H7 (cell line): Measurements from ENCODE around the gene GREB1. TPM values are rescaled to one million over a fixed set of nuclear protein-coding genes. Genes with fewer than 3 reads are reported as not detected.

Experiments used
- DNase-seq: peaks from one replicate; pipeline ENCODE4 v3.0.0; 2012
- H3K27me3 ChIP-seq: 2 replicates; pipeline ENCODE4 v1.6.0; 2011; ENCODE audit warnings: mild to moderate bottlenecking, low read length; ENCODE audit not compliant: control insufficient read depth, insufficient read depth
- H3K36me3 ChIP-seq: replicated peaks from 2 replicates; pipeline ENCODE4 v1.5.1; 2011; ENCODE audit warnings: low read length; ENCODE audit not compliant: control insufficient read depth, insufficient read depth
- H3K4me3 ChIP-seq: 2 replicates; pipeline ENCODE4 v1.5.1; 2011; ENCODE audit warnings: low read depth, mild to moderate bottlenecking, control low read depth, low read length, moderate library complexity; ENCODE audit not compliant: insufficient read depth
- total RNA-seq: library from RNA; depleted of rRNA; stranded (reverse); fragments of >200 nt; shearing (Covaris generic); gene quantifications from 2 replicates; pipeline ENCODE4 v1.2.3, GENCODE V29; 2014

The GREB1 gene
- total RNA-seq, 1 experiment from 2014 or later: 17.3 TPM

GRCh38 chr2:11554399-11554716 is 20.5 kb downstream of the GREB1 start:
- no peak for DNase-seq
- H3K36me3 ChIP-seq: no peaks in the 10 kb centered on the region
- no peaks in the 10 kb centered on the region for H3K27me3 ChIP-seq
- H3K4me3 ChIP-seq: no peak overlapping the region

- peak; percentile 22 for DNase-seq
- Histone ChIP-seq H3K4me3 (peak overlapping the region; percentile 10; the same call in 1 of the 2 replicates), H3K36me3 (no peaks in the 10 kb centered on the region), H3K27me3 (no peaks in the 10 kb centered on the region)
These were observed 22.4 kb downstream of the GREB1 start for GRCh38 chr2:11556101-11556806.

- no peaks in the 10 kb centered on the region for H3K27me3 ChIP-seq
- no peaks in the 10 kb centered on the region; the same call in 1 of the 2 replicates for H3K36me3 ChIP-seq
- no peak overlapping the region for H3K4me3 ChIP-seq
- DNase-seq: peak; percentile 30
These were observed 24.5 kb downstream of the GREB1 start for GRCh38 chr2:11558214-11558886.

GRCh38 chr2:11559066-11559785 is 25.4 kb downstream of the GREB1 start:
- Histone ChIP-seq H3K36me3 (no peaks in the 10 kb centered on the region; the same call in 1 of the 2 replicates), H3K27me3 (no peaks in the 10 kb centered on the region), H3K4me3 (no peak overlapping the region)
- no peak for DNase-seq

GRCh38 chr2:11559786-11560155 is 25.9 kb downstream of the GREB1 start:
- Histone ChIP-seq H3K4me3 (no peak overlapping the region), H3K27me3 (no peaks in the 10 kb centered on the region), H3K36me3 (no peaks in the 10 kb centered on the region; the same call in 1 of the 2 replicates)
- no peak for DNase-seq

- no peak overlapping the region for H3K4me3 ChIP-seq
- H3K36me3 ChIP-seq: no peaks in the 10 kb centered on the region; the same call in 1 of the 2 replicates
- DNase-seq: peak; percentile 10
- no peaks in the 10 kb centered on the region for H3K27me3 ChIP-seq
These were observed 27.0 kb downstream of the GREB1 start for GRCh38 chr2:11560806-11561205.

- H3K36me3 ChIP-seq: no peaks in the 10 kb centered on the region; the same call in 1 of the 2 replicates
- no peaks in the 10 kb centered on the region for H3K27me3 ChIP-seq
- H3K4me3 ChIP-seq: no peak overlapping the region
- peak; percentile 17 for DNase-seq
These were observed 28.2 kb downstream of the GREB1 start for GRCh38 chr2:11562011-11562410.

- DNase-seq: peak; percentile 32
- no peaks in the 10 kb centered on the region; the same call in 1 of the 2 replicates for H3K36me3 ChIP-seq
- H3K4me3 ChIP-seq: no peak overlapping the region
- no peaks in the 10 kb centered on the region for H3K27me3 ChIP-seq
These were observed 28.6 kb downstream of the GREB1 start for GRCh38 chr2:11562476-11562875.

GRCh38 chr2:11563784-11564666 is 30.2 kb downstream of the GREB1 start:
- H3K36me3 ChIP-seq: no peaks in the 10 kb centered on the region; the same call in 1 of the 2 replicates
- DNase-seq: peak; percentile 20
- H3K4me3 ChIP-seq: no peak overlapping the region
- H3K27me3 ChIP-seq: no peaks in the 10 kb centered on the region

- H3K4me3 ChIP-seq: no peak overlapping the region
These were observed 31.1 kb downstream of the GREB1 start for GRCh38 chr2:11564816-11565567.

GRCh38 chr2:11566383-11566782 is 32.5 kb downstream of the GREB1 start:
- Histone ChIP-seq H3K4me3 (no peak overlapping the region), H3K36me3 (no peaks in the 10 kb centered on the region; the same call in 1 of the 2 replicates), H3K27me3 (no peaks in the 10 kb centered on the region)
- peak; percentile 22 for DNase-seq

More at GRCh38 chr2:11564816-11565567, 31.1 kb downstream of the GREB1 start:
- no peaks in the 10 kb centered on the region for H3K27me3 ChIP-seq
- H3K36me3 ChIP-seq: no peaks in the 10 kb centered on the region; the same call in 1 of the 2 replicates
- DNase-seq: peak; percentile 38

GRCh38 chr2:11567631-11568031 is 33.8 kb downstream of the GREB1 start:
- no peaks in the 10 kb centered on the region for H3K36me3 ChIP-seq
- peak; percentile 12 for DNase-seq
- no peak overlapping the region for H3K4me3 ChIP-seq
- no peaks in the 10 kb centered on the region for H3K27me3 ChIP-seq

GRCh38 chr2:11568436-11568835 is 34.6 kb downstream of the GREB1 start:
- no peaks in the 10 kb centered on the region for H3K27me3 ChIP-seq
- no peaks in the 10 kb centered on the region for H3K36me3 ChIP-seq
- peak; percentile 18 for DNase-seq
- H3K4me3 ChIP-seq: no peak overlapping the region
